Psoas muscle (tissue), 8 donors: Measurements from ENCODE around the gene TEKT5. TPM values are rescaled to one million over a fixed set of nuclear protein-coding genes. Genes with fewer than 3 reads are reported as not detected.

Source experiments
- ATAC-seq, 4 donors: fragments of 200-7000 bp; cut with Tn5 transposase; one replicate each; pipeline ENCODE4 v1.9.1; 2020; ENCODE audit warnings: moderate library complexity in 3 of 4, mild to moderate bottlenecking in 2 of 4
- DNase-seq, 2 donors: peaks; one replicate each; pipeline ENCODE4 v3.0.0-alpha.2; 2020
- H3K27ac ChIP-seq: fragments of 200-600 bp; one replicate; pipeline ENCODE4 v1.8.0; 2022
- H3K27me3 ChIP-seq, 3 donors: fragments of 200-600 bp in 1 of 3; one replicate each; pipeline versions ENCODE4 v1.6.1 to v1.8.0; 2013 to 2022; ENCODE audit warnings: low read length in 2 of 3, mild to moderate bottlenecking in 2 of 3, moderate library complexity in 1 of 3; ENCODE audit not compliant: insufficient read depth in 3 of 3
- H3K36me3 ChIP-seq, 2 donors: fragments of 200-600 bp in 1 of 2; one replicate each; pipeline versions ENCODE4 v1.6.1 to v1.8.0; 2013 to 2022; ENCODE audit warnings: low read depth in 1 of 2, mild to moderate bottlenecking in 1 of 2, moderate library complexity in 1 of 2; ENCODE audit not compliant: insufficient read depth in 1 of 2
- H3K4me1 ChIP-seq: fragments of 200-600 bp; one replicate; pipeline ENCODE4 v1.8.0; 2022
- H3K4me3 ChIP-seq: fragments of 200-600 bp; one replicate; pipeline ENCODE4 v1.8.0; 2022; ENCODE audit warnings: mild to moderate bottlenecking
- H3K9me3 ChIP-seq: fragments of 200-600 bp; one replicate; pipeline ENCODE4 v1.8.0; 2022
- WGBS, 3 donors: extraction: QIAGEN DNeasy Blood & Tissue Kit; methylation state at CpG; one replicate each; pipeline versions ENCODE4 v1.1.6 to v1.1.7; 2013; 5-methylcytosine and 5-hydroxymethylcytosine counted together
- intact Hi-C, 2 donors: fragments of 100-400 bp; cut with DNase I; formaldehyde crosslinking; loops; one replicate each; pipeline versions ENCODE4 v1.11.0 to v1.14.2; 2022
- polyA plus RNA-seq, 3 donors: library from polyadenylated mRNA; stranded (reverse); fragments of 200-250 nt; gene quantifications; one replicate each; pipeline ENCODE4 v1.2.3, GENCODE V29; 2013
- total RNA-seq, 4 donors: library from RNA; stranded (reverse); fragmentation: NEBNext Ultra II Directional in 2 of 4; extraction: Animal tissue kit (Norgen Biotek cat#: 25700) in 2 of 4; gene quantifications; one replicate each; pipeline versions ENCODE4 v1.2.1 to v1.2.4, GENCODE V29; 2021 to 2023
- TF ChIP-seq, protein P1 (sequence below): fragments of 200-600 bp; IDR thresholded peaks from one replicate; pipeline ENCODE4 v1.8.0; 2022; ENCODE audit warnings: antibody characterized with exemption
- donor health status: healthy with polysubstance abuse.
- donor health status: DM: no; HTN: no; CAD: no; lungs with moderate emphysema.
- donor health status: Bipolar disorder and iron deficiency.
- donor health status: healthy.
- donor health status: DM: yes; HTN: yes; CAD: no.
- donor health status: DM: no; HTN: no; CAD: no.
- donor health status: DM: no; HTN: no; CAD: no.
- donor health status: DM: yes; HTN: yes; CAD: no.

The TEKT5 gene
- total and polyA plus RNA-seq, 7 donors = not detected

DNA sequence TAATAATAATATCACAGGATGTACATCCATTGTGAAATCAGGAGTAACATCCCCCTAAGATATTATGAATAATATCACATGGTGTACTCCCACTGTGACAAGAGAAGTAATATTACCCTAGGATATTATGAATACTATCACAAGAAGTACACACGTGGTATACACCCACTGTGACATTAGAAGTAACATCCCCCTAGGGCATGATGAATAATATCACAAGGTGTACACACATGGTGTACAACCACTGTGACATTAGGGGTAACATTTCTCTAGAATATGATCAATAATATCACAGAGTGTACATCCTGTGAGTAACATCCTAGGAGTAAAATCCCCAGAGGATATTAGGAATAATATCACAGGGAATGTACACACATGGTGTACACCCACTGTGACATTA is 5.0 kb upstream of the TEKT5 start:
- Histone ChIP-seq H3K36me3 (no peaks in the 10 kb centered on the region), H3K4me1 (no peaks in the 10 kb centered on the region), H3K9me3 (no peaks in the 10 kb centered on the region), H3K4me3 (no peak overlapping the region), H3K27ac (no peak overlapping the region), H3K27me3 (no peaks in the 10 kb centered on the region)
- DNase-seq = no peak
- intact Hi-C loops = no loop called here
- ATAC-seq = no peak
- TF ChIP-seq, protein P1, sequence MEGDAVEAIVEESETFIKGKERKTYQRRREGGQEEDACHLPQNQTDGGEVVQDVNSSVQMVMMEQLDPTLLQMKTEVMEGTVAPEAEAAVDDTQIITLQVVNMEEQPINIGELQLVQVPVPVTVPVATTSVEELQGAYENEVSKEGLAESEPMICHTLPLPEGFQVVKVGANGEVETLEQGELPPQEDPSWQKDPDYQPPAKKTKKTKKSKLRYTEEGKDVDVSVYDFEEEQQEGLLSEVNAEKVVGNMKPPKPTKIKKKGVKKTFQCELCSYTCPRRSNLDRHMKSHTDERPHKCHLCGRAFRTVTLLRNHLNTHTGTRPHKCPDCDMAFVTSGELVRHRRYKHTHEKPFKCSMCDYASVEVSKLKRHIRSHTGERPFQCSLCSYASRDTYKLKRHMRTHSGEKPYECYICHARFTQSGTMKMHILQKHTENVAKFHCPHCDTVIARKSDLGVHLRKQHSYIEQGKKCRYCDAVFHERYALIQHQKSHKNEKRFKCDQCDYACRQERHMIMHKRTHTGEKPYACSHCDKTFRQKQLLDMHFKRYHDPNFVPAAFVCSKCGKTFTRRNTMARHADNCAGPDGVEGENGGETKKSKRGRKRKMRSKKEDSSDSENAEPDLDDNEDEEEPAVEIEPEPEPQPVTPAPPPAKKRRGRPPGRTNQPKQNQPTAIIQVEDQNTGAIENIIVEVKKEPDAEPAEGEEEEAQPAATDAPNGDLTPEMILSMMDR = no peak
- 66 to 80% (median 67%) methylated on average over 1 of the region's 1 CpG for whole genome bisulfite sequencing, 3 donors

DNA sequence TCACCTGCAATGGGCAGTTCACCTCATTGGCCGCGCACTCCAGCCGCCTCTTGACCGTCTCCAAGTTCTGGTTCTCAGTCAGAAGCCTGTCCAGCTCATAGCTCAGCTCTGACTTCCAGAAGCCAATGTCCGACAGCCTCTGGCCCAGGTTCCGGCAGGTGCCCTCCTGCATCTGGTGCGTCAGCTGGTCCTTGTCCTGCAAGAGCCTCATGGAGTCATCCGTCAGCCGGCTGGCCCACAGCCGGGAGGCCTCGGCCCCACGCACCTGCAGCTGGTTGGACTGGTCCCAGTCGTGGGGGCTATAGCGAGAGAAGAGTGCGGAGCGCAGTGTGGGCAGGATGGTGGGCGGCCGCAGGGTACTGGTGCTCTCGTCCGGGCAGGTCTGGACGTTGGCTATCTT is 424 bp downstream of the TEKT5 start:
- WGBS, 3 donors = 83 to 90% (median 88%) methylated on average over 21 of the region's 21 CpGs
- H3K9me3 ChIP-seq = no peaks in the 10 kb centered on the region
- H3K4me3 ChIP-seq = no peak overlapping the region
- ATAC-seq (no peak), DNase-seq (no peak)
- H3K36me3 ChIP-seq = no peaks in the 10 kb centered on the region
- H3K4me1 ChIP-seq = no peaks in the 10 kb centered on the region
- TF ChIP-seq, protein P1 = no peak
- no peak overlapping the region for H3K27ac ChIP-seq
- peaks cover 0 to 3% (median 0%) of the 10 kb centered on the region in 3 donors for H3K27me3 ChIP-seq
- intact Hi-C loops = no loop called here

DNA sequence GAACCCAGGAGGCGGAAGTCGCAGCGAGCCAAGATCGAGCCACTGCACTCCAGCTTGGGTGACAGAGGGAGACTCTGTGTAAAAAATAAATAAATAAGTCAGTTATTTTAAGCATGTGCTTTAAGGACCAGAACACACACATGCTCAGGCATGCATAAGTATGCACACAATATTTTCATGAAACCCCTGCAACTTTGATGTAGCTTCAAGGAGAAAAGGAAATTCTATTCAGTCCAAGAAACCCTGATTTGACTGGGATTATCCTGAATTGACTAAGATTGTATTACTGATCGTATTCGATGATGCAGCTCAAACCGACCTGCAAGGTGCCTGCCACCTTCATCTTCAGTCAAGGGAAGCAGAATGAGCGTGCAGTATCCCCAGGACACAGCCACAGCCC is 841 bp downstream of the TEKT5 start:
- Histone ChIP-seq H3K27me3 (peaks cover 0 to 3% (median 0%) of the 10 kb centered on the region in 3 donors), H3K4me3 (no peak overlapping the region), H3K4me1 (no peaks in the 10 kb centered on the region), H3K36me3 (no peaks in the 10 kb centered on the region), H3K27ac (no peak overlapping the region), H3K9me3 (no peaks in the 10 kb centered on the region)
- WGBS, 3 donors = 86 to 92% (median 91%) methylated on average over 8 of the region's 8 CpGs
- intact Hi-C loops = no loop called here
- TF ChIP-seq, protein P1 = no peak
- ATAC-seq (no peak), DNase-seq (no peak)

DNA sequence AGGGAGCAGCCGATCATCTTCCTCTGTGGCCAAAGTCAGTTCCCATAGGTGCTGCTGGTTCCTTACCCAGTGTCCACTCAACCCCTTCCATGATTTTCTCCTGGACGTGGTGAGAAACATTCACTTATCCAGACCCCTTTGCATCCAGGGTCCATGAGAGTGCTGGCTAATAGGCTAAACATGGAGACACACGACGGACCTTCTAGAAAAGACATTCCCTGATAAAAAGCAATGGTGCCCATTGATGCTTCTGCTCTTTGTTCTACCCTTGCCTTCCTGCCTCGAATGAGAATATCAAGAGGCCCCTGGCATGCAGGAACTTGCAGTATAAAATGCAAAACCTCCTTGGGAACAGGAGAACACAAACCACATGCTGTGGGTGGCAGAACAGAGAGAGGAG is 2.3 kb downstream of the TEKT5 start:
- TF ChIP-seq, protein P1 = no peak

DNA sequence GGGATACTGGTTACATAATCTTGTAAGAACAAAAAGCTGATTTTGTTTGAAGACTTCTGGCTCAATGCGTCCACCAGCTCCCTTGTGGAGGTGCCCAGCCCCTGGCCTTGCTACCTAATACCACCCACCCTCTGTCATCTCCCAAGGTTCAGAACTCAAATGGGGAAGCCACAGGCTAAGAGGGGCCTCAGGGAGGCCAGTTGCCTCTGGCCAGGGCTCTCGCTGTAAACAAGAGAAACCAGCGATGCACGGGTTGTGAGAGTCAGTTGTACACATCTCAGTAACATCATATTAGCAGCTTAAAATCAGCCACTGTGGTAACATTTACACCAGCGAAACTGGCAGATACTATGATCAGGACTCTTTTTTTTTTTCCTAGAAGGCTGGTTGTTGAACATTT is 6.0 kb downstream of the TEKT5 start:
- Histone ChIP-seq H3K36me3 (no peaks in the 10 kb centered on the region), H3K27ac (no peak overlapping the region), H3K4me1 (no peaks in the 10 kb centered on the region), H3K9me3 (no peaks in the 10 kb centered on the region), H3K27me3 (peaks cover 0 to 3% (median 0%) of the 10 kb centered on the region in 3 donors), H3K4me3 (no peak overlapping the region)
- ATAC-seq (no peak), DNase-seq (no peak)
- 69 to 81% (median 77%) methylated on average over 5 of the region's 5 CpGs for WGBS, 3 donors
- TF ChIP-seq, protein P1 = no peak
- intact Hi-C loops = no loop called here

More for the DNA sequence above, 2.3 kb downstream of the TEKT5 start:
- peaks cover 0 to 3% (median 0%) of the 10 kb centered on the region in 3 donors for H3K27me3 ChIP-seq
- no peaks in the 10 kb centered on the region for H3K9me3 ChIP-seq
- no peaks in the 10 kb centered on the region for H3K4me1 ChIP-seq
- intact Hi-C loops = no loop called here
- H3K27ac ChIP-seq = no peak overlapping the region
- no peak overlapping the region for H3K4me3 ChIP-seq
- DNase-seq = no peak
- 76 to 81% (median 80%) methylated on average over 5 of the region's 5 CpGs for WGBS, 3 donors
- no peaks in the 10 kb centered on the region for H3K36me3 ChIP-seq
- no peak for ATAC-seq
